Jurkat, Clone E6-1 (cell line): ENCODE results near the gene SLC25A26.

Experiments used
- DNase-seq: peaks from one replicate; pipeline ENCODE4 v3.0.0-alpha.2; 2011; ENCODE audit warnings: low read depth, low spot score
- H3K4me3 ChIP-seq: 2 replicates; pipeline ENCODE4 v1.5.1; 2011; ENCODE audit warnings: mild to moderate bottlenecking, low read length, control low read depth, moderate library complexity

SLC25A26 gene

GRCh38 chr3:66385066-66385465 is 164.3 kb downstream of the SLC25A26 start:
- H3K4me3 ChIP-seq: no peak overlapping the region
- no peak for DNase-seq

- peak; percentile 83 for DNase-seq
- peak overlapping the region; percentile 30 for H3K4me3 ChIP-seq
Observed at GRCh38 chr3:66386011-66386924, 165.5 kb downstream of the SLC25A26 start.

- H3K4me3 ChIP-seq: peak overlapping the region; percentile 30
- DNase-seq: no peak
Observed at GRCh38 chr3:66386925-66387650, 166.3 kb downstream of the SLC25A26 start.

GRCh38 chr3:66390013-66390412 is 169.2 kb downstream of the SLC25A26 start:
- no peak overlapping the region for H3K4me3 ChIP-seq
- no peak for DNase-seq

- H3K4me3 ChIP-seq: no peak overlapping the region
- no peak for DNase-seq
Observed at GRCh38 chr3:66392512-66392911, 171.7 kb downstream of the SLC25A26 start.

- peak overlapping the region; percentile 44 for H3K4me3 ChIP-seq
- DNase-seq: no peak
Observed at GRCh38 chr3:66392966-66393332, 172.1 kb downstream of the SLC25A26 start.

- H3K4me3 ChIP-seq: peak overlapping the region; percentile 44
- peak; percentile 76 for DNase-seq
Observed at GRCh38 chr3:66393333-66394005, 172.7 kb downstream of the SLC25A26 start.

GRCh38 chr3:66394019-66394752 is 173.4 kb downstream of the SLC25A26 start:
- peak; percentile 97 for DNase-seq
- peak overlapping the region; percentile 44 for H3K4me3 ChIP-seq

GRCh38 chr3:66394753-66395249 is 174.0 kb downstream of the SLC25A26 start:
- DNase-seq: no peak

GRCh38 chr3:66395635-66396034 is 174.8 kb downstream of the SLC25A26 start:
- DNase-seq: no peak
- no peak overlapping the region for H3K4me3 ChIP-seq

More at GRCh38 chr3:66394753-66395249, 174.0 kb downstream of the SLC25A26 start:
- no peak overlapping the region for H3K4me3 ChIP-seq

- H3K4me3 ChIP-seq: no peak overlapping the region
- no peak for DNase-seq
Observed at GRCh38 chr3:66396161-66396760, 175.5 kb downstream of the SLC25A26 start.

GRCh38 chr3:66396888-66397287 is 176.1 kb downstream of the SLC25A26 start:
- H3K4me3 ChIP-seq: no peak overlapping the region
- DNase-seq: no peak

GRCh38 chr3:66397745-66398144 is 176.9 kb downstream of the SLC25A26 start:
- no peak for DNase-seq
- no peak overlapping the region for H3K4me3 ChIP-seq

GRCh38 chr3:66398228-66399025 is 177.6 kb downstream of the SLC25A26 start:
- no peak overlapping the region for H3K4me3 ChIP-seq
- DNase-seq: no peak

GRCh38 chr3:66399529-66400232 is 178.9 kb downstream of the SLC25A26 start:
- no peak for DNase-seq
- no peak overlapping the region for H3K4me3 ChIP-seq

GRCh38 chr3:66400411-66401156 is 179.8 kb downstream of the SLC25A26 start:
- no peak overlapping the region for H3K4me3 ChIP-seq
- DNase-seq: no peak

- no peak overlapping the region for H3K4me3 ChIP-seq
- no peak for DNase-seq
Observed at GRCh38 chr3:66401157-66401550, 180.4 kb downstream of the SLC25A26 start.
